HL-60 (cell line): ENCODE results near the gene TMEM117.
"Not testable (repeated sequence)": the region's sequence is repeated elsewhere in the genome, so short reads cannot be mapped to it uniquely, and the experiment has no call there.

Source experiments
- DNase-seq, 2 experiments: peaks; one replicate each; pipeline ENCODE4 v3.0.0-alpha.2; 2010 to 2020; ENCODE audit warnings: low read depth in 1 of 2, low spot score in 1 of 2
- H3K27ac ChIP-seq: fragments of 250-450 bp; sonication (Bioruptor Pico); replicated peaks from 2 replicates; pipeline ENCODE4 v1.5.1; 2020; ENCODE audit warnings: mild to moderate bottlenecking, moderate library complexity
- H3K27me3 ChIP-seq: fragments of 250-450 bp; sonication (Bioruptor Pico); 2 replicates; pipeline ENCODE4 v1.5.1; 2021; ENCODE audit warnings: mild to moderate bottlenecking, moderate library complexity; ENCODE audit not compliant: insufficient read depth, poor library complexity, severe bottlenecking
- H3K4me3 ChIP-seq: replicated peaks from 2 replicates; pipeline ENCODE4 v1.5.1; 2011; ENCODE audit warnings: mild to moderate bottlenecking, control low read depth, low read length; ENCODE audit not compliant: insufficient read depth
- CTCF ChIP-seq: IDR thresholded peaks from one replicate; pipeline ENCODE4 v1.5.1; 2011; ENCODE audit warnings: low read length, control low read depth, inconsistent platforms; ENCODE audit not compliant: insufficient read depth
- GABPA ChIP-seq: IDR thresholded peaks from 2 replicates; pipeline ENCODE4 v1.6.1; 2012; ENCODE audit warnings: low read depth
- POLR2AphosphoS5 ChIP-seq: IDR thresholded peaks from 2 replicates; pipeline ENCODE4 v1.6.1; 2012; ENCODE audit warnings: low read depth
- REST ChIP-seq: IDR thresholded peaks from 2 replicates; pipeline ENCODE4 v1.6.1; 2012; ENCODE audit warnings: low read depth; ENCODE audit not compliant: insufficient replicate concordance
- SPI1 ChIP-seq: IDR thresholded peaks from 2 replicates; pipeline ENCODE4 v1.6.1; 2012; ENCODE audit warnings: low read depth, mild to moderate bottlenecking, borderline replicate concordance

Gene TMEM117

GRCh38 chr12:43861840-43862150, 25.9 kb downstream of the TMEM117 start:
- Histone ChIP-seq H3K27ac (no peak overlapping the region), H3K27me3 (no peaks in the 10 kb centered on the region), H3K4me3 (no peak overlapping the region)
- DNase-seq, result no peak
- TF ChIP-seq SPI1, result no peak
- no peak for TF ChIP-seq POLR2AphosphoS5

- H3K27me3 ChIP-seq, result no peaks in the 10 kb centered on the region
- DNase-seq, result no peak
- H3K4me3 ChIP-seq, result no peak overlapping the region
- TF ChIP-seq POLR2AphosphoS5, result no peak
- no peak for TF ChIP-seq SPI1
- no peak for TF ChIP-seq CTCF
- no peak for TF ChIP-seq REST
- no peak for TF ChIP-seq GABPA
- no peak overlapping the region for H3K27ac ChIP-seq
These were observed 28.0 kb downstream of the TMEM117 start for GRCh38 chr12:43863770-43864366.

GRCh38 chr12:43864557-43864956, 28.7 kb downstream of the TMEM117 start:
- H3K27ac ChIP-seq, H3K4me3 ChIP-seq, H3K27me3 ChIP-seq, DNase-seq: not testable (repeated sequence)

DNA sequence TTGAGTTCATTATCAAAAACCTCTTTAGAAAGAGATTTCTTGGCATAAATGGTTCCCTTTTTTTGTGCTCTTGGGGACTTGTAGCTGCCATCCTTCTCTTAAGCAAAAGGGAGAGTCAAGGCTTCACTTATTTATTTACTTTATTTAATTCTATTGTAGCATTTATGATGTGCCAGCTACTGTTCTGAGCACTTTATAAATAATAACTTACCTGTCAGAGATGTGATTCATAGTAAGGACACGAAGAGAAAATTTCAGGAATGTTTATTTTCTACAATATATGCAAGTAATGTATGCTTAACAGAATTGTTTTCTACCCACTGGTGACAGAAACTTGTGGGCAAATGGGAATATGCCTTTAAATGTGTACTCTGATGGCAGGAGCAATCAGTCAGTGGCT, 33.3 kb downstream of the TMEM117 start:
- no peak for DNase-seq
- Histone ChIP-seq H3K27me3 (no peaks in the 10 kb centered on the region), H3K4me3 (no peak overlapping the region), H3K27ac (no peak overlapping the region)
- TF ChIP-seq CTCF (no peak), POLR2AphosphoS5 (no peak), GABPA (no peak), SPI1 (no peak), REST (no peak)

- H3K27me3 ChIP-seq, H3K4me3 ChIP-seq, DNase-seq, H3K27ac ChIP-seq: not testable (repeated sequence)
These were observed 33.9 kb downstream of the TMEM117 start for GRCh38 chr12:43869765-43870164.

- not testable (repeated sequence) for H3K27me3 ChIP-seq, DNase-seq, H3K27ac ChIP-seq, H3K4me3 ChIP-seq
These were observed 35.4 kb downstream of the TMEM117 start for GRCh38 chr12:43871258-43871657.
